ENCODE measurements around the gene TENM4. TPM values are rescaled to one million over a fixed set of nuclear protein-coding genes. Genes with fewer than 3 reads are reported as not detected.

Gene TENM4
- total RNA-seq, 1 donor from 2014 or later: 117 TPM

DNA sequence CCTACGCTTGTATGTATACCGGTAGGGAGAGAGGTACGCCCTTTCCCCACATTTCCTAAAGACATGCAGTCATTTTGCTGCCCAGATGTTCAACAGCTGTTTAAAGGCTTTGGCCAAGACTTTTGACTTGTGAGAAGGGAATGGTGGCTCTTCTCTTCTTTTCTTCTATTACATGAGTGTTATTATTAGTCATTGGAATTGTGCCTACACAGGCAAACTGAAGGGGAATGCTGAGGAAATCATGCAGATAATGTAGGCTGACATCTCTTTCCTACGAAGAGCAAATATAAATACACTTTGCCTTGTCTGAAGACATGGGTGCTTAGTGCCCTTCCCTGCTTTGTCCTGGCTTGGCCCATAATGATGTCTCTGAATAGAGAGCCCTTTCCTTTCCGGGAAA is 671.9 kb downstream of the TENM4 start:
- no peak for DNase-seq (ENCODE audit: low spot score, unreplicated experiment)
- Mint-ChIP-seq H3K36me3 (ENCODE audit: insufficient read depth) (peaks cover 18% of the 10 kb centered on the region), H3K27ac (no peak overlapping the region), H3K4me1 (ENCODE audit: low read depth) (peaks cover 11% of the 10 kb centered on the region), H3K27me3 (no peaks in the 10 kb centered on the region), H3K4me3 (ENCODE audit: low read depth) (no peak overlapping the region), H3K9me3 (ENCODE audit: low read depth) (no peaks in the 10 kb centered on the region)
- TF ChIP-seq, protein P1, sequence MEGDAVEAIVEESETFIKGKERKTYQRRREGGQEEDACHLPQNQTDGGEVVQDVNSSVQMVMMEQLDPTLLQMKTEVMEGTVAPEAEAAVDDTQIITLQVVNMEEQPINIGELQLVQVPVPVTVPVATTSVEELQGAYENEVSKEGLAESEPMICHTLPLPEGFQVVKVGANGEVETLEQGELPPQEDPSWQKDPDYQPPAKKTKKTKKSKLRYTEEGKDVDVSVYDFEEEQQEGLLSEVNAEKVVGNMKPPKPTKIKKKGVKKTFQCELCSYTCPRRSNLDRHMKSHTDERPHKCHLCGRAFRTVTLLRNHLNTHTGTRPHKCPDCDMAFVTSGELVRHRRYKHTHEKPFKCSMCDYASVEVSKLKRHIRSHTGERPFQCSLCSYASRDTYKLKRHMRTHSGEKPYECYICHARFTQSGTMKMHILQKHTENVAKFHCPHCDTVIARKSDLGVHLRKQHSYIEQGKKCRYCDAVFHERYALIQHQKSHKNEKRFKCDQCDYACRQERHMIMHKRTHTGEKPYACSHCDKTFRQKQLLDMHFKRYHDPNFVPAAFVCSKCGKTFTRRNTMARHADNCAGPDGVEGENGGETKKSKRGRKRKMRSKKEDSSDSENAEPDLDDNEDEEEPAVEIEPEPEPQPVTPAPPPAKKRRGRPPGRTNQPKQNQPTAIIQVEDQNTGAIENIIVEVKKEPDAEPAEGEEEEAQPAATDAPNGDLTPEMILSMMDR (IDR thresholded peaks at IDR 0.05; ENCODE audit: unreplicated experiment): no peak

DNA sequence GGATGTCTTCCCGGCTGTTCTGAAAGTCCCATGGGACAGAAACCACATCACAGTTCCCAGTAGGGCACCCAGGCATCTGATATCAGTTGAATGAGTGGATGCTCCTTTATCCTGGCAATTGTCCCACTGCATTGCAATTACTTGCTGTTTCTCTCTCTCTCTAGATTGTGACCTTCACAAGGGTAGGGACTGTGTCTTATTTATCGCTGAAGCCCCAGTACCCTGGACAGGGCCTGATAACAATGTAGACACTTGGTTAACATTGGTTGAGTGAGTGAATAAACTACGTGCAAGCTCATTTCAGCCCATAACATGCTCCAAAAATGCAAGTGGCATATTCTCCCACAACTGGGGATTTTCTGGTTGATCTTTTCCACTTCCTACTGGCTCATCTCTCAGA is 672.5 kb downstream of the TENM4 start:
- Mint-ChIP-seq H3K36me3 (ENCODE audit: insufficient read depth) (peaks cover 18% of the 10 kb centered on the region), H3K9me3 (ENCODE audit: low read depth) (no peaks in the 10 kb centered on the region), H3K27me3 (no peaks in the 10 kb centered on the region), H3K4me3 (ENCODE audit: low read depth) (no peak overlapping the region), H3K27ac (no peak overlapping the region), H3K4me1 (ENCODE audit: low read depth) (peaks cover 11% of the 10 kb centered on the region)
- DNase-seq (ENCODE audit: low spot score, unreplicated experiment): no peak
- TF ChIP-seq, protein P1 (IDR thresholded peaks at IDR 0.05; ENCODE audit: unreplicated experiment): no peak

DNA sequence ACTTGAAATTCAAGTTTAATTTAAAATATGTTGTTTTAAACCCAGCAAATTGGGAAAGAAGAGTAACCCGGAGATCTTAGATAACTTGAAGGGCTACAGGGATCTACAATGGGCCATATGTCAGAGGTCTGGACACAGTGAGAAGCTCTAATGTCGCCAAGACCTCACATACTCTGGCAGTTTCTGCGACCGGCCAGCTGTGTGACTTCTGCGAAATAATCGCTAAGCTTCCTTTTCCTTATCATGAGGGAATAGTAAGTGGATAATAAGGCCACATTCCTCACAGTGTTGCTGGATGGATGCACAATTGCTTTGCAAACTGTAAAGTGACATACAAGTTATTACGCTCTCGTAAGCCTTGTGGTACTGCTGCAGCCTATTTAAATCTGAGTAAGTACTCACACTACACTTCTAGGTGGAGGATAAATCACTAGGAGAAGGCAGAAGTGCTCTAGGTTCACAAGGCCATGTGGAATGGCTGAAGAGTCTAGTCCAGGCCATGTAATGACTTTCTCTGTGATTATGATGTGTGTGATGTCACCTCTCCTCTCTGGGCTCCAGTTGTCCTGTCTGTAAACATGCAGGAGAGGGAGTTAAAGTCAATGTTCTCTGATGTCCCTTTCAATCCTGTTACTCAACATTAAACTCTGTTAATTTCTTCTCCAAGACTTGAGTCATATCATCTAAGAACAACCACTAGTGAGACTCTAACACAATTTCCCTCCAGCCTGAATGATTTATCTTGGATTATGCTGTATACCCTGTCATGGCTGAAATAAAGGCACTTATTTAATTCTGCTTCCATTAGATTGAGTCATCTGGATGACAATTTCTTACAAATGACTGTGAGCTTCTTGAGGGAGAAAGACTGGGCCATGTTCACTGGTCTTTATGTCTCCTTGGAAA is 673.5 kb downstream of the TENM4 start:
- Mint-ChIP-seq H3K4me1 (ENCODE audit: low read depth) (peaks cover 16% of the 10 kb centered on the region), H3K36me3 (ENCODE audit: insufficient read depth) (peaks cover 19% of the 10 kb centered on the region), H3K27ac (no peak overlapping the region), H3K4me3 (ENCODE audit: low read depth) (no peak overlapping the region), H3K9me3 (ENCODE audit: low read depth) (no peaks in the 10 kb centered on the region), H3K27me3 (no peaks in the 10 kb centered on the region)
- no peak for DNase-seq (ENCODE audit: low spot score, unreplicated experiment)
- TF ChIP-seq, protein P1 (IDR thresholded peaks at IDR 0.05; ENCODE audit: unreplicated experiment): no peak

DNA sequence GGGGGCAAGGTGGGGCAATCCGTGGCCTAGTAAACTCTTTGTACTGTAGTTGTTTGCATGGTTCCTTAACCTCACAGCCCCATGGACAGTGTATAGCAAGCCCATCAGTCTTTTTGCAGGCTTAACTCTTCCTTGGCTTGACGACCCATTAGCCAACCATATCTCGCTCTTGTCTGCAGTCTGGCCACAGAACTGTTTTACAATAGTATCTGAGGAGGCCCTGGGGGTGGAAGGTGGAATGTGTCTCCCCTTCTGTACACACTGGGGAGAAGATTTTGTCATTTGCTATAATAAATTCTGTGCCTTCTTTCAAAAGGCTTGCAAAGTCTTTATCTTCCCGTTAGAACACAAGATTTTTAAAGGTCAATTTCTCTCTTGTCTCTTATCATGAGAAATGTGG is 675.9 kb downstream of the TENM4 start:
- Mint-ChIP-seq H3K27ac (peak overlapping the region; percentile 40), H3K9me3 (ENCODE audit: low read depth) (no peaks in the 10 kb centered on the region)
- TF ChIP-seq, protein P1 (IDR thresholded peaks at IDR 0.05; ENCODE audit: unreplicated experiment): no peak

DNA sequence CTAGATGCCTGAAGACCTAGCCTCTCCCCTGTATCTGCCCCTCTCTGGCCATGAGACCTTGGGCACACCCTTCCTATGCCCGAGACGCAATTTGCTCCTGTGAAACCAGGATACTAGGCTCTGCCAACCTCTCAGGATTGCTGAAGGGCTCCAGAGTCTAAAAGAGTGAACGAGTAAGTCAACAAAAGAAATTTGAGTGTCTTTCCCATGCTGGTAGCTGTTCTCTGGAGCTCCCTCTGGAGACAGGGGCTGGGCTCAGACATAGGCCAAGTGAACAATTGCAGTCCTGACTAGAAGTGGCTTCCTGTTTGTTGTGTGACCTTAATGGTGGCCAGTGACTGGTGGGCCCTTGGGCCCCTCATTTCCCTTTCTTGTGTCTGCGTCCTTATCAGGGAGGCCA is 677.2 kb downstream of the TENM4 start:
- Mint-ChIP-seq H3K4me3 (ENCODE audit: low read depth) (no peak overlapping the region), H3K36me3 (ENCODE audit: insufficient read depth) (peaks cover 8% of the 10 kb centered on the region), H3K9me3 (ENCODE audit: low read depth) (no peaks in the 10 kb centered on the region), H3K27ac (no peak overlapping the region), H3K27me3 (no peaks in the 10 kb centered on the region), H3K4me1 (ENCODE audit: low read depth) (peaks cover 16% of the 10 kb centered on the region)
- TF ChIP-seq, protein P1 (IDR thresholded peaks at IDR 0.05; ENCODE audit: unreplicated experiment): no peak
- no peak for DNase-seq (ENCODE audit: low spot score, unreplicated experiment)

More for the DNA sequence above, 675.9 kb downstream of the TENM4 start:
- no peak for DNase-seq (ENCODE audit: low spot score, unreplicated experiment)
- H3K27me3 Mint-ChIP-seq: no peaks in the 10 kb centered on the region
- peaks cover 10% of the 10 kb centered on the region for H3K36me3 Mint-ChIP-seq (ENCODE audit: insufficient read depth)
- no peak overlapping the region for H3K4me3 Mint-ChIP-seq (ENCODE audit: low read depth)
- peaks cover 16% of the 10 kb centered on the region for H3K4me1 Mint-ChIP-seq (ENCODE audit: low read depth)

Data from progenitor cell of endocrine pancreas (in vitro differentiated cells).